ENCODE data around the gene ODAD4.

Gene ODAD4

GRCh38 chr17:41972571-41973407 lies 42.4 kb downstream of the ODAD4 start:
- TF ChIP-seq CTCF (IDR thresholded peaks at IDR 0.05) = no peak

- no peak for TF ChIP-seq CTCF (IDR thresholded peaks at IDR 0.05)
Observed at GRCh38 chr17:41973408-41973811, 43.0 kb downstream of the ODAD4 start.

GRCh38 chr17:41974031-41974430 lies 43.6 kb downstream of the ODAD4 start:
- TF ChIP-seq CTCF (IDR thresholded peaks at IDR 0.05) = no peak

GRCh38 chr17:41974658-41975057 lies 44.2 kb downstream of the ODAD4 start:
- TF ChIP-seq CTCF (IDR thresholded peaks at IDR 0.05) = no peak

- TF ChIP-seq CTCF (IDR thresholded peaks at IDR 0.05) = no peak
Observed at GRCh38 chr17:41975099-41976083, 45.0 kb downstream of the ODAD4 start.

- no peak for TF ChIP-seq CTCF (IDR thresholded peaks at IDR 0.05)
Observed at GRCh38 chr17:41976142-41976768, 45.8 kb downstream of the ODAD4 start.

GRCh38 chr17:41977991-41978390 lies 47.6 kb downstream of the ODAD4 start:
- no peak for TF ChIP-seq CTCF (IDR thresholded peaks at IDR 0.05)

Data from LNCAP (cell line).